GM19023 (cell line): Measurements from ENCODE around the gene ZNF30.
"Not testable (repeated sequence)": the region's sequence is repeated elsewhere in the genome, so short reads cannot be mapped to it uniquely, and the experiment has no call there.

Experiments
- ATAC-seq: cut with Tn5 transposase; IDR thresholded peaks from one replicate; pipeline ENCODE4 v1.9.1; 2021; ENCODE audit warnings: mild to moderate bottlenecking, moderate library complexity; ENCODE audit not compliant: unreplicated experiment

Gene ZNF30

GRCh38 chr19:34960103-34960805 lies 33.6 kb downstream of the ZNF30 start:
- no peak for ATAC-seq

- no peak for ATAC-seq
These were observed 34.4 kb downstream of the ZNF30 start for GRCh38 chr19:34960940-34961679.

DNA sequence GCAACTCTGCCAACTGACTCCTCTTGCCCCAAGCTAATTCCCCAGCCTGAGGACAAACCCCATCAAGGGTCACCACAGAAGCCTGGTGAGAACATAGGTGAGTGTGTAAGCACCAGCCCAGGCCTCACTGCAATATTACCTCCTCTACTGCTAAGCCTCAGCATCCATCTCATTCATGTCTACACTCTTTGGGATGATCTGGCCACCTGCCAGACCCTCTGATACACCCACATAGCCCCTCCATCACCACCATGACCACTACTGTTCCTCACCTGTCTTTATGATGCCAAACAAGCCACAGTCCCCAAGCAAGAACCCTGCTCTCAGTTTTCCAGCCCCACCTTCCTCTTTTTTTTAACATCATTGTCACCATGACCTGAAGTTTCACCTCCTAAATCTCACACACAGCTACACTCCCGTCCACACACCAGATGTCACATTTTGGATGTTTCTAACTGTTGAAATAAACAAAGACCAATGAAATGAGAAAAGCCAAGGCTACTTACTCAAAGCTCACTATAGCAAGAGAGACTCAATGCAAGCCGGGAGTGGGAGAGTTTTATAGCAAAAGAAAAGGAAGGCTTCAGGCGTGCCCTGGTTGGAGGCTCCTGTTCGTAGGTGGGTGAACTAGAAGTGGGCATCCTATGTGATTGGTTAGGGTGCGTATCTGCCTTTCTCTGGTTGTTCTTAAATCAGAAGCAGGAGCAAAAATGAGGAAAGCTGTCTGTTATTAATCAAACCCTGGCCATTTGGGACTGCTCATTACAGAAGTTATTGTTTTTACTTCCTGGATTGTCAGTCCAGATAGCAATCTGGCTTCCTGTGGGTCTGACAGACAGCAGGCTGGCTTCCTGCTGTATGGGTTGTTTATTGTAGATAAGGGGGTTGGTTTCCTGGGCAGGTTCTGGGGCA lies 35.3 kb downstream of the ZNF30 start:
- no peak for ATAC-seq

DNA sequence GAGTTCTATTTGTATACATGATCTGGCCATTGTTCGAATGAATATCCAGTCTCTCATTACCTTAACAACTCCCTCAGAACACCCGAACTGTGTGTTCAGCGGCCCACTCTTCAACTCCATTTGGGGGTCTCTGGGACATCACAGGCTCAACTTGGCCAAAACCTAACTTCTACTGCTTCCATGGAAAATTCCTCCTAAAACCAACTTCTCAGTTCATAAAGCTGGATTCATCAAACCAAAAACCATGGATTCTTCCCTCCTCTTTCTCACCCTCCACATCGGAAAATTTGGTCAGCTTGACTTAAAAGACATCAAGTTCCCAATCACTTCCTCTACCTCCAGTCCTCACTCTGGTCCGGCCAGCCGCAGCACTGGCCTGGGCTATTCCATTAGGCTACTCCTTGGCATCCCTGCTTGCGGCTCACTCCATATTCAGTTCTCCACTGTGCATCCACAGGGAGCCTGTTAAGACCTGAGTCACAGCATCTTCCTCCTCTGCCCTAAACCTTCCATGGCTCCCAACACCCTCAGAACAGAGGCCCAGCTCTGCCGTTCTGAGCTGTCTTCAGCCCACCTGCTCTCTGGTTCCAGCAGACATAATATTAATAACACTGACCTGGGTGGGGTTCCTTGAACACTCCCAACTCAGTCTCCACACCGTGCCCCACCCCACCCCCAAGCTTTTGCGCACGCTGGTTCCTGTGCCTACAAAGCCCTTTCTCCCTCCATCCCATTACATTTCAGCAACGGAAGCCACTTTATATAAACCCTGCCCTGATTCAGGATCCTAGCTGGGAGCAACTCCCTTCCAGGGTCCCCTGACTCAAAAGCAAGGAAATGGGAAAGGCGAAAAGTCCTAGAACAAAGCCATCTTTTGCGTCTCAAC lies 36.2 kb downstream of the ZNF30 start:
- ATAC-seq: no peak

DNA sequence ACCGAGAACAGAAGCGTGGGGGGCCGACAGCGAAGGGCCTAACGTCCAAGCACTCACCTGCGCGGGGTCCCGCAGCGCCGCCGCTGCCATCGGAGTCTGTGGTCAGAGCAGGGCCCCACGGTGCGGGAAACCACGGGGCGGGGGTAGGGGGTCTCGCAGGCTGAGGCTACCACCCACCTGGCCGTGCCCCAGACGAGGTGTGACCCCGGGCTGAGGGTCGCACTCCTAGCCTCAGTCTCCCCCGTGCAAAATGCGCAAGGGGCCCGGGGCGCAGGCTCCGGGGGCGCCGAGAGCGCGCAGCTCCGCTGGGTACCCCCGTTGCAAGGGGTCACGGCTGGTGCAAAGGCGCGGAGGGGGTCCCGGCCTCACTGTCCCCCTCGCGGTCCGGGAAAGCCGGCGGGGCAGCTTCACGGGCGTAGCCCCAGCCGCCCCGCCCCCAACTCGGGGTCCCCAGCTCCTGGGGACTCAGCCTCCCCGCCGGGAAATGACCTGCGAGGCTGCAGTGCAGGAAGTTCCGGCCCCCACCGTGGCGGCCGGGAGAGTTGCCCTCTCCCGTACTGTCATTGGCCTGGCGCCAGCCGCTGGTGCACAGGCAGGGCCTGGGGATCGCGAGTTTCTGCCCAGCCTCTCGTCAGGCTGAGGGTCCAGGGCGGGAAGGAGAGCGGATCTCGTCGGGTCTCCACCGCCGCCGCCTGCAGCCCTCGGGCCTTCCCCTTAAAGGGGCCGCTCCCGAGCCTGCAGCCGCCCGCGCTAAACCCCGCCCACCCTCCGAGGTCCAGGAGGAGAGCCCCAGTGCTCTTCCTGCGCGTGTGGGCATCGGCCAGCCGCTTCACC lies 37.1 kb downstream of the ZNF30 start, which contains the start of gene ZNF792:
Gene ZNF792, minus strand, starts transcription at position 657 of the 834 bp plus-strand sequence. Its CDS starts 567 bp downstream, at position 90.
- peak; percentile 72 for ATAC-seq

DNA sequence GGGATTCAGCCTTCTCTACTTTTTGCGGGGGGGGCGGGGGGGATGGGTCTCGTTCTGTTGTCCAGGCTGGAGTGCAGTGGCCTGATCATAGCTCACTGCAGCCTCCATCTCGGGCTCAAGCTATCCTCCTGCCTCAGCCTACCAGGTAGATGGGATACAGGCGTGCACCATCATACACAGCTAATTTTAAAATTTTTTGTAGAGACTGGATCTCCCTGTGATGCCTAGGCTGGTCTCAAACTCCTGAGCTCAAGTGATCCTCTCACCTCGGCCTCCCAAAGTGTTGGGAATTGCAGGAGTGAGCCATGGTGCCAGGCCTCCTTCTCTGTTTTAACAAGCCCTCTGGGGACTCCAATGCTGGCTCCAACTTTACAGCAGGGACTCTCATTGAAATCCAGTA lies 37.9 kb downstream of the ZNF30 start:
- no peak for ATAC-seq

DNA sequence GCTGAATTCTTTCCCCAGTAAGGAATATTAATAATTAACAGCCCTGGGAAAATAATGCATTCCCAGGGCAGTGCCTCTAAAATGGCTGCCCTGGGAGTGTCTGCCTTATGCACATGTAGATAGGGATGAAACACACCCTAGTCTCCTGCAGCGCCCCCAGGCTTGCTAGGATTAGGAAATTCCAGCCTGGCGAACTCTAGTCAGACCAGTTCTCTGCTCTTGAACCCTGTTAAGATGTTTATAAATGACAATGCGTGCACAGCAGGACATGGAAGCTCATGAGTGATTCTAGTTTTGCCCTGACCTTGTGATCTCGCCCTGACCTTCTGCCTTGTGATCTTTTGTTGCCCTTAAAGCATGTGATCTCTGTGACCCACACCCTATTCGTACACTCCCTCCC lies 38.8 kb downstream of the ZNF30 start:
- ATAC-seq: not testable (repeated sequence)

DNA sequence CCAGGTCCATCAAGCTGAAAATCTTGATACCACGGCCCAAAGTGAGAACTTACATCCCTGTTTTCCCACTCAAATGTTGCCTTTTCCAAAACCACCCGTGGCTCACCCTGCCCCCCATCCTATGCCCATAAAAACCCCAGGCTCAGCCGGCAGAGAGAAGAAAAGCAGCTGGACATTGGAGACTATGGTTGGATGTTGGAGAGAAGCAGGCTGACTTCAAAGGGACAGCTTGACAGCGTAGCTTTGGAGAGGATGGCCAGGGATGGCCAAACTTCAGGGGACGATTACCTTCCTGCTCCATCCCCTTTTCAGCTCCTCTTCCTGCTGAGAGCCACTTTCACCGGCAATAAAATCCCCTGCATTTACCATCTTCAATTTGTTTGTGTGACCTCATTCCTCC lies 40.8 kb downstream of the ZNF30 start:
- ATAC-seq: no peak

GRCh38 chr19:34969721-34970120 lies 43.0 kb downstream of the ZNF30 start:
- no peak for ATAC-seq

GRCh38 chr19:34970185-34970780 lies 43.6 kb downstream of the ZNF30 start:
- ATAC-seq: not testable (repeated sequence)

- no peak for ATAC-seq
These were observed 45.5 kb downstream of the ZNF30 start for GRCh38 chr19:34972163-34972705.

DNA sequence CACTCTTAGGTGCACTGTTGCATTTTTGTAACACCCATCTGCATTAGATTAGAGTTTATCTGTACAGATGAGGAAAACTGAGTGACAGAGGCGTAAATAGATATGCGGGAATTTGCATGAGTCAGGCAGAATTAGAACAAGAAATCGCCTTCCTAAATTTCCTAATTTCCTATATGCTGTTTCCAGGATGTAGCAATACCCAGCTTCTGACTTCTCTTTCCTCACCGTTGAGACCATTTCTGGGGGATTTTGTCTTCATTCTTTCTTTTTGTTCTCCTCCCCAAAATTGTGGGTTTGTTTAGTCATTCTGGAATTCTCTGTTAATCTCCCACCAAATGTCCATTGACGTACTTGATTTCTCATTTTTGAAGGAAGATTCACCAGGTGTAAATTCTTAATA lies 47.9 kb downstream of the ZNF30 start:
- ATAC-seq: no peak

GRCh38 chr19:34975056-34975455 lies 48.4 kb downstream of the ZNF30 start:
- ATAC-seq: no peak

- no peak for ATAC-seq
These were observed 49.9 kb downstream of the ZNF30 start for GRCh38 chr19:34976611-34977010.

DNA sequence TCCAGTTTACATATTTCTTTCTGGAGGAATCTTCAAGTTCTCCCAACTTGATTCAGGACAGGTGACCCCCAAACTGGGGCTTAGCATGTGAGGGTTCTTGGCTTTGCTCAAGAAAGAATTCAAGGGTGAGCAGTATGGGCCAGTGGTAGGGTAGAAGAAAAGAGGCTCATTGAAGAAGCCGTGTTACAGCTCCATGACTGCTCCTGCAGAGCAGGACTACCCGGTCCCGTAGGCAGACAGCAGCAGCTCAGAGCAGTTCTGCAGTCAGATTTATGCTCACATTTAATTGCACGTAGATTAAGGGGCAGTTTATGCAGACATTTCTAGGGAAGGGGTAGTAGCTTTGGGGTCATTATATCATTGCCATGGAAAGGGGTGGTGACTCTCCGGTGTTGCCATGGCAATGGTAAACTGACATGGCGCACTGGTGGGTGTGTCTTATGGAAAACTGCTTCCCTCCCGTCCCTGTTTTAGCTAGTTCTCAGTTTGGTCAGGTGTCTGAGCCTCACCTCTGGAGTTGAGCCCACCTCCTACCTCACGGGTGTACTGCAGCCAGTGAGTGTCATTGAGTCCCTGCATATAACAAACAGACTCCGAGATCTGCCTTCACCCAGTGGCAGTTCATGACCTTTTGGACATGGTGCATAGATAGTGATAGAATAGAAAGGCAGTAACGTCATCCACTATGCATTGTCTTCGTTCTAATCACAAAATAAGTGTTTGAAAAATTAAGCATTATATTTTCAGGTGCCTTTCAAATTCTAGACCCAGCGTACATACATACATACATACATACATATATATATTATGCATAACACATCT lies 53.3 kb downstream of the ZNF30 start:
- no peak for ATAC-seq

DNA sequence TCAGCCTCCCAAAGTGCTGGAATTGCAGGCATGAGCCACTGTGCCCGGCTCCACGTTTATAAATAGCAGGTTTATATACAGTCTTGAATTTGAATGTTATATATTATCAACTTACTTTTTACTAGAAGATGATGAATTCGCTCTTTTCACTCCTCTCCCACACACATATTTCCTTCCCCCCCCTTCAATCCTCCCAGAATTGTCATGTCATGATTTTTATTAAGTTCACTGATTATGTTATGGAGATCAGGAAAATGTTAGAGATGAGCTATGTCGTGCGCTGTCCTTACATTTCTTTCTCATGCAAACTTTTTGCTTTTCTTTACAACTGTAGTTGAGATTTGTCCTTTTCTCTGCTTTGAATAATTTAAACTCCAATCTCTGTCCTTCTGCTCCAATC lies 55.6 kb downstream of the ZNF30 start:
- ATAC-seq: no peak

DNA sequence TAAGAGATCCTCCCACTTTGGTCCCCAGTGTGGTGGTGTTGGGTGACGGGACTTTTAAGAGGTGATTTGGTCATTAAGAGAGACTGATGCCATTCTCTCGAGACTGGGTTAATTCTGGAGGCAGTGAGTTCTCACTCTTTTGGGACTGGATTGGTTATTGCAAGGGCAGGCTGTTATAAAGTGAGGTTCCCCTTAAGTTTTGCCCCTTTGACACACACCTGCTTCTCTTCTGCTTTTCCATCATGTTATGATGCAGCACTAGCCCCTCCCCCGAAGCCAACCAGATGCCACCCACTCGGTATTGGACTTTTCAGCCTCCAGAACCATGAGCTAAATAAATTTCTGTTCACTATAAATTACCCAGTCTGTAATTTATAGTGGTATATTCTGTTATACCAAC lies 57.1 kb downstream of the ZNF30 start:
- no peak for ATAC-seq

DNA sequence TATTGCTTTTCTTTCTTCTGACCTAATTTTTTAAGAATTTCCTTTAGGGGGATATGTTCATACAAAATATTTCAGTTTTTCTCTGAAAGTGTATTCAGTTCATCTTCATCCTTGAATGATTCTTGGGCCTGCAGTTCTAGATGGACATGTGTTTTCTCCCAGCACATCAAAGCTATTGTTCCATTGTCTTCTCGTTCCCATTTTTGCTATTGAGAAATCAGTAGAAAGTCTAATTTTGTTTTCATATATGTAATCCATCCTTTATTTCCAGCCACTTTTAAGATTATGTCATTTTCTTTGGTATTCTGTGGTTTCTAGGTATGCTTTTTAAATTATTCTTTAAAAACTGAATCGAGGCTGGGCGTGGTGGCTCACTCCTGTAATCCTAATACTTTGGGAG lies 57.6 kb downstream of the ZNF30 start:
- ATAC-seq: no peak
